PFSK-1 (cell line): Measurements from ENCODE around the gene ASCL2.

ENCODE experiments used
- FOXP2 ChIP-seq: optimal IDR thresholded peaks from 2 replicates; pipeline ENCODE3; 2011; ENCODE audit warnings: borderline replicate concordance, control low read depth, inconsistent platforms; ENCODE audit not compliant: insufficient read depth; ENCODE audit errors: extremely low read length, extremely low read depth
- POLR2AphosphoS5 ChIP-seq: IDR thresholded peaks from 2 replicates; pipeline ENCODE4 v1.6.1; 2012; ENCODE audit warnings: low read depth, mild to moderate bottlenecking, control low read depth, low read length, moderate library complexity
- SIN3A ChIP-seq: IDR thresholded peaks from 2 replicates; pipeline ENCODE4 v1.6.1; 2012; ENCODE audit warnings: mild to moderate bottlenecking, low read length, moderate library complexity, borderline replicate concordance; ENCODE audit not compliant: insufficient read depth
- TAF1 ChIP-seq: IDR thresholded peaks from 2 replicates; pipeline ENCODE4 v1.6.1; 2012; ENCODE audit warnings: low read length, control low read depth, borderline replicate concordance; ENCODE audit not compliant: insufficient read depth
- TF ChIP-seq, protein P1 (sequence below), 2 experiments: IDR thresholded peaks; 2 replicates each; pipeline versions ENCODE4 v1.6.1 to v1.8.0; 2011 to 2012; ENCODE audit warnings: low read depth in 2 of 2, low read length in 2 of 2, control low read depth in 1 of 2, inconsistent platforms in 1 of 2, mild to moderate bottlenecking in 1 of 2, moderate library complexity in 1 of 2; ENCODE audit not compliant: insufficient read depth in 1 of 2

The ASCL2 gene

DNA sequence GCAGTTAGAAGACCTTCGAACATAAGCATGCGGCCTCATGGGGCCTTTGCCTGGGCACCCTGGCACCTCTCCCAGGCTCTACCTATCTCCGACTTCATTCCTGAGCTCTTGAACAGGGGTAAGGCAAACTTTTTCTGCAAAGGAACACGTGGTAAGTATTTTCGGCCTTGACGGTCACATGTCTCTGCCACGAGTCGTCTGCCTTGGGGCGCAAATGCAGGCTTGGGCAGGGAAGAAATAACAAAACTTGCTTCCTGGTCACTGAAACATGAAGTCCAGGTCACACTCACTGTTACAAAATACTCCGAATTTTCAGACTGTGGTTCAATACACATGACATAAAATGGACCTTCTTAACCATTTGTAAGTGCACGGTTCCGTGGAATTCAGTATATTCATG is 3.4 kb upstream of the ASCL2 start:
- TF ChIP-seq, protein P1, sequence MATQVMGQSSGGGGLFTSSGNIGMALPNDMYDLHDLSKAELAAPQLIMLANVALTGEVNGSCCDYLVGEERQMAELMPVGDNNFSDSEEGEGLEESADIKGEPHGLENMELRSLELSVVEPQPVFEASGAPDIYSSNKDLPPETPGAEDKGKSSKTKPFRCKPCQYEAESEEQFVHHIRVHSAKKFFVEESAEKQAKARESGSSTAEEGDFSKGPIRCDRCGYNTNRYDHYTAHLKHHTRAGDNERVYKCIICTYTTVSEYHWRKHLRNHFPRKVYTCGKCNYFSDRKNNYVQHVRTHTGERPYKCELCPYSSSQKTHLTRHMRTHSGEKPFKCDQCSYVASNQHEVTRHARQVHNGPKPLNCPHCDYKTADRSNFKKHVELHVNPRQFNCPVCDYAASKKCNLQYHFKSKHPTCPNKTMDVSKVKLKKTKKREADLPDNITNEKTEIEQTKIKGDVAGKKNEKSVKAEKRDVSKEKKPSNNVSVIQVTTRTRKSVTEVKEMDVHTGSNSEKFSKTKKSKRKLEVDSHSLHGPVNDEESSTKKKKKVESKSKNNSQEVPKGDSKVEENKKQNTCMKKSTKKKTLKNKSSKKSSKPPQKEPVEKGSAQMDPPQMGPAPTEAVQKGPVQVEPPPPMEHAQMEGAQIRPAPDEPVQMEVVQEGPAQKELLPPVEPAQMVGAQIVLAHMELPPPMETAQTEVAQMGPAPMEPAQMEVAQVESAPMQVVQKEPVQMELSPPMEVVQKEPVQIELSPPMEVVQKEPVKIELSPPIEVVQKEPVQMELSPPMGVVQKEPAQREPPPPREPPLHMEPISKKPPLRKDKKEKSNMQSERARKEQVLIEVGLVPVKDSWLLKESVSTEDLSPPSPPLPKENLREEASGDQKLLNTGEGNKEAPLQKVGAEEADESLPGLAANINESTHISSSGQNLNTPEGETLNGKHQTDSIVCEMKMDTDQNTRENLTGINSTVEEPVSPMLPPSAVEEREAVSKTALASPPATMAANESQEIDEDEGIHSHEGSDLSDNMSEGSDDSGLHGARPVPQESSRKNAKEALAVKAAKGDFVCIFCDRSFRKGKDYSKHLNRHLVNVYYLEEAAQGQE (IDR thresholded peaks at IDR 0.05; ENCODE audit: insufficient read depth in 1 of 2, low read depth in 2 of 2, low read length in 2 of 2): no peak
- no peak for TF ChIP-seq FOXP2
- no peak for TF ChIP-seq TAF1
- no peak for TF ChIP-seq POLR2AphosphoS5
- no peak for TF ChIP-seq SIN3A

DNA sequence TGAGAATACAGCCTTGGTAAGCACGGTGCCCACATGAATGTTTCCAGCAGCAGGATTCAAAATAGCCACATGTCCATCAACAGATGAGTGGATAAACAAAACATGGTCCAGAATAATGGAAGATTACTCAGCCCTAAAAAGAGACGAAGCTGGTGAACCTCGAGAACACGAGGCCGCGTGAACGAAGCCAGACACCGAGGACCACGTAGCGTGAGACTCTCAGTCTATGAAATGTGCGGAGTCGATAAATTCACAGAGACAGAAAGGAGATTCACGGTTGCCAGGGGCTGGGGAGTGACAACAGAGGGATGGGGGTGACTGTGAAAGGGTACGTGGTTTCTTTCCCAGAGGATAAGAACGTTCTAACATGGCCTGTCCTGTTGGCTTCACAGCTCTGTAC is 2.9 kb upstream of the ASCL2 start:
- TF ChIP-seq TAF1: no peak
- TF ChIP-seq FOXP2: no peak
- TF ChIP-seq, protein P1 (IDR thresholded peaks at IDR 0.05; ENCODE audit: insufficient read depth in 1 of 2, low read depth in 2 of 2, low read length in 2 of 2): no peak
- no peak for TF ChIP-seq POLR2AphosphoS5
- TF ChIP-seq SIN3A: no peak

DNA sequence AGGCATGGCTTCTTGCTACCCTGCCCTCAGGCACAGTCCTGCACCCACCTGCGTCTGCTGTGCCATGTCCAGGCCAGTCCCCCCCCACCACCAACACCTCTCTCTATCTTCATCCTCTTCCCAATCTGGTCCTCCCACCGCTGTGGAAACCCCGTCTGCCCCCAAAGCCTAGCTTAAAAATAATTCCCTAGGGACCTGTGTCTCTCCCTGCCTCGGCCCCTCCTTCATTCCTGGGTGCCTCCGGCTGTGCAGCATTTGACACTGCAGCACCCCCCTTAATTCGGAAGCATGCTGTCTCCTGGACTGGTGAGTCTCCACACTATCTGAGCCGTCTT is 2.5 kb upstream of the ASCL2 start:
- TF ChIP-seq TAF1 (no peak), FOXP2 (no peak), POLR2AphosphoS5 (no peak), SIN3A (no peak)
- TF ChIP-seq, protein P1 (IDR thresholded peaks at IDR 0.05; ENCODE audit: insufficient read depth in 1 of 2, low read depth in 2 of 2, low read length in 2 of 2): no peak

DNA sequence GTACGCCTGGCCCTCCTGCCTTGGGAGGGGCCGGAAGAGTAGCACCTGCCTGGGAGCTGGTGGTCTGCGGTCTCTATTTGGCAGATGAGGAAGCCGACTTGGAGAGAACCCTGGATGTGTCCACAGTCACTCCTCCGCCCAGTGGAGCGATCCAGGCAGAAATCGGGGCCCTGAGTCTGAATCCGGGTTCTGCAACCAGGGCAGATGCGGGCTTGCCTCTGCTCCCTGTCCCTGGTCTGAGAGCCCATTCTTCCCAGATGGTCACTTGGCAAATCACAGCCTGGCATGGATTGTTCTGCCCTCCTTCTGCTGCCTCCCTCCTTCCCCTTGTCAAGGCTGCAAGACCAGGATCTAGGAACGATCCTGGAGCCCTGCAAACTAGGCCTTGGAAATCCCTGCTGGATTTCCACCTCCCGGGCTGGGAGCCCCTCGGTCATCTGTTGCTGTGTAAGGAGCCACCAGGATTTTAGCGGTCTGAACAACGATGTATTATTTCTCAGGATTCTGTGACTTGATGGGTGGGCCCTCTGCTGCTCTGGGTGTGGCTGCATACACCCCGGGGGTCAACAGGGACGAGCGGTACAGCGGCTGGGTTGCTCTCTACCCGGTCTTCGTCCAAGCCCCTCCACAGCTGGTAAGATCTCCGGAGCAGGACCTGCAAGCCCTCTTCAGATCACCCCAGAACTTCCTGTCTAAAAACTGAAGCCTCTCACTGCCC is 2.0 kb upstream of the ASCL2 start:
- TF ChIP-seq, protein P1 (IDR thresholded peaks at IDR 0.05; ENCODE audit: insufficient read depth in 1 of 2, low read depth in 2 of 2, low read length in 2 of 2): no peak
- no peak for TF ChIP-seq SIN3A

DNA sequence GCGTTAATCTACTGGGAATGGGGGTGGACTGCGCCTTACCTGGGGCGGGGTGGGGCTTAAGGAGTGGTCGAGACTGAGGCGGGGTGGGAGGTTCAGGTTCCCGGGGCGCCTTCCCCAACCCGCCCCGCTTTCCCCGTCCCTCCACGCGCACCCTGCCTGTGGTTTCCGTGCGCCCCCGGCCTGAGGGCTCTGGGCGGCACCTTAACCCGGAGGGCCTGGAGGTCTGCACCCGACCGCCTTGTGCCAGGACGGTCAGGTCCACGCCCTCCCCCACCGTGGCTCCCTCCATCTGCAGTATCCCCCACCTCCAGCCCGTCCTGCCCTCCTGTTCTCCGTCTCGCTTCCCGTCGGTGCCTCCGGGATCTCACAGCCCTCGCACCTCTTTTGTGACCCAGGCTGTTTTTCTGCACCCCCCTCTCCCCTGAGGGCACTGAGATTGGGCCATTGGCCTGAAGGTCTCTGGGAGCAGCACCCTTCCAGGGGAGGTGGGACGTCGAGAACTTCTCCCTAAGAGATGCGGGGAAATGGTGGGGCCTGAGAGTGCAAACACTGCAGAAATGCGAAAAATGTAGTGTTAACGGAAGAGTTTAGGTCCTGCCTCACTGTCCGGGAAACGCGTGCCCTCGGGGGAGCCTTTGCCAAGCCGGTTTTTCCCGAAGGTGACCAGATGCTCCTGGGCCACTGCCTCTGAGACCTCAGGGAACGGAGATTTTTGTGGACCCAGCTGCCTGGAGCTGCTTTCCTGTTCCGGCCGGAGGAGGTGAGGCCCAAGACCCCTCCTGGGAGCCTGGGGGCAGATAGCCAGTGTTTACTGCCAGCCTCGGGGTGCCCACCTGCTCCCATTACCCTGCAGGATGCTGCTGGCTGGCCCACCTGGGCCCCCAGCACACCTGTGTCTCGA is 1.2 kb upstream of the ASCL2 start:
- TF ChIP-seq, protein P1 (IDR thresholded peaks at IDR 0.05; ENCODE audit: insufficient read depth in 1 of 2, low read depth in 2 of 2, low read length in 2 of 2): no peak
- TF ChIP-seq TAF1 (no peak), POLR2AphosphoS5 (no peak), FOXP2 (no peak), SIN3A (no peak)
